GM18870 (cell line): ENCODE results near the gene MRPL43.
"Not testable (repeated sequence)": the region's sequence is repeated elsewhere in the genome, so short reads cannot be mapped to it uniquely, and the experiment has no call there.

Source experiments
- ATAC-seq: cut with Tn5 transposase; IDR thresholded peaks from one replicate; pipeline ENCODE4 v1.9.1; 2021; ENCODE audit warnings: moderate library complexity; ENCODE audit not compliant: unreplicated experiment

The MRPL43 gene

GRCh38 chr10:100986952-100987684 lies at the start of gene MRPL43, which contains the start of gene TWNK:
Gene MRPL43, minus strand, starts transcription at chr10:100987497. Its CDS starts 54 bp downstream, at chr10:100987443.
Gene TWNK, plus strand, starts transcription at chr10:100987543. Its CDS starts 668 bp downstream, at chr10:100988211.
- peak; percentile 60 for ATAC-seq

- ATAC-seq, result no peak
Measured at GRCh38 chr10:101036726-101037125, 49.4 kb upstream of the MRPL43 start.

- no peak for ATAC-seq
Measured at GRCh38 chr10:101035916-101036702, 48.8 kb upstream of the MRPL43 start.

- no peak for ATAC-seq
Measured at GRCh38 chr10:101035314-101035713, 48.0 kb upstream of the MRPL43 start.

- not testable (repeated sequence) for ATAC-seq
Measured at GRCh38 chr10:101034404-101034803, 47.1 kb upstream of the MRPL43 start.

- ATAC-seq, result no peak
Measured at GRCh38 chr10:101033276-101033675, 46.0 kb upstream of the MRPL43 start.

GRCh38 chr10:101032637-101033224 lies 45.4 kb upstream of the MRPL43 start:
- ATAC-seq, result peak; percentile 42

GRCh38 chr10:101031796-101032636 lies 44.7 kb upstream of the MRPL43 start:
- ATAC-seq, result no peak

GRCh38 chr10:101031128-101031795 lies 44.0 kb upstream of the MRPL43 start, which contains the start of the genes PDZD7 and SFXN3:
Gene PDZD7, minus strand, starts transcription at chr10:101031129. Its CDS starts 910 bp downstream, at chr10:101030219.
Gene SFXN3, plus strand, starts transcription at chr10:101031234. Its CDS starts 3,461 bp downstream, at chr10:101034695.
- ATAC-seq, result peak; percentile 64

- ATAC-seq, result no peak
Measured at GRCh38 chr10:101030496-101031127, 43.3 kb upstream of the MRPL43 start.

GRCh38 chr10:101029520-101030295 lies 42.4 kb upstream of the MRPL43 start:
- ATAC-seq, result no peak

GRCh38 chr10:101028446-101029337 lies 41.4 kb upstream of the MRPL43 start:
- no peak for ATAC-seq

- no peak for ATAC-seq
Measured at GRCh38 chr10:101027106-101027720, 39.9 kb upstream of the MRPL43 start.

- no peak for ATAC-seq
Measured at GRCh38 chr10:101022967-101023705, 35.8 kb upstream of the MRPL43 start.

- ATAC-seq, result no peak
Measured at GRCh38 chr10:101021692-101022251, 34.5 kb upstream of the MRPL43 start.

- ATAC-seq, result no peak
Measured at GRCh38 chr10:101021239-101021638, 33.9 kb upstream of the MRPL43 start.
